ENCODE results near the gene RCBTB2.

GRCh38 chr13:48493066-48493765 lies 39.7 kb downstream of the RCBTB2 start:
- TF ChIP-seq CTCF (IDR thresholded peaks at IDR 0.05), result no peak
- TF ChIP-seq POLR2A (IDR thresholded peaks at IDR 0.05), result no peak
